HepG2 (cell line): Measurements from ENCODE around the gene ZNF644. TPM values are rescaled to one million over a fixed set of nuclear protein-coding genes. Genes with fewer than 3 reads are reported as not detected.

Source experiments
- ATF1 ChIP-seq: IDR thresholded peaks from 2 replicates; pipeline ENCODE4 v1.6.1; 2016; ENCODE audit warnings: mild to moderate bottlenecking, control low read depth
- BCL3 ChIP-seq: sonication (generic); formaldehyde crosslinking; IDR thresholded peaks from 2 replicates; pipeline ENCODE4 v1.5.1; 2020; ENCODE audit warnings: mild to moderate bottlenecking, missing genetic modification reagents, moderate library complexity
- ELF3 ChIP-seq: IDR thresholded peaks from 2 replicates; pipeline ENCODE4 v1.6.1; 2016; ENCODE audit warnings: missing genetic modification reagents, missing compliant biosample characterization
- FOXA1 ChIP-seq, 2 experiments: fragments of 450-650 bp in 1 of 2; sonication (generic) in 1 of 2; formaldehyde crosslinking in 1 of 2; IDR thresholded peaks; 2 replicates each; pipeline versions ENCODE4 v1.4.0 to v1.6.1; 2016 to 2020; ENCODE audit warnings: missing genetic modification reagents in 1 of 2
- GTF3A ChIP-seq: sonication (generic); formaldehyde crosslinking; conservative IDR thresholded peaks from 2 replicates; pipeline ENCODE4 v1.4.0; 2020; ENCODE audit warnings: mild to moderate bottlenecking, missing genetic modification reagents
- HNRNPK ChIP-seq: fragments of 200-400 bp; formaldehyde crosslinking; IDR thresholded peaks from 2 replicates; pipeline ENCODE4 v1.6.1; 2018; ENCODE audit warnings: low read length, low read depth, moderate library complexity, mild to moderate bottlenecking; ENCODE audit not compliant: poor library complexity, severe bottlenecking
- MIXL1 ChIP-seq: IDR thresholded peaks from 2 replicates; pipeline ENCODE4 v1.6.1; 2016
- NAIF1 ChIP-seq: sonication (generic); formaldehyde crosslinking; IDR thresholded peaks from 2 replicates; pipeline ENCODE4 v1.5.0; 2020; ENCODE audit warnings: mild to moderate bottlenecking, missing genetic modification reagents, borderline replicate concordance
- NCOR1 ChIP-seq: fragments of 200-600 bp; sonication (generic); IDR thresholded peaks from 2 replicates; pipeline ENCODE4 v1.7.0; 2017; ENCODE audit warnings: antibody characterized with exemption, low read length, borderline replicate concordance
- NR2F2 ChIP-seq: IDR thresholded peaks from 2 replicates; pipeline ENCODE4 v1.6.1; 2012; ENCODE audit warnings: low read depth, inconsistent platforms, borderline replicate concordance
- POLR2A ChIP-seq, 2 experiments: IDR thresholded peaks; 2 replicates each; pipeline ENCODE4 v1.6.1; 2011; ENCODE audit warnings: low read depth in 2 of 2, low read length in 2 of 2, mild to moderate bottlenecking in 1 of 2, moderate library complexity in 1 of 2; ENCODE audit not compliant: insufficient read depth in 1 of 2
- REST ChIP-seq, 2 experiments: IDR thresholded peaks; 2 replicates each; pipeline ENCODE4 v1.6.1; 2011 to 2012; ENCODE audit warnings: low read length in 2 of 2, borderline replicate concordance in 1 of 2, low read depth in 1 of 2, mild to moderate bottlenecking in 1 of 2, moderate library complexity in 1 of 2
- WIZ ChIP-seq: sonication (generic); formaldehyde crosslinking; IDR thresholded peaks from 2 replicates; pipeline ENCODE4 v1.5.1; 2020; ENCODE audit warnings: mild to moderate bottlenecking, missing genetic modification reagents
- YEATS2 ChIP-seq: sonication (generic); formaldehyde crosslinking; IDR thresholded peaks from 2 replicates; pipeline ENCODE4 v1.4.0; 2020; ENCODE audit warnings: missing genetic modification reagents, borderline replicate concordance
- ZBTB37 ChIP-seq: sonication (generic); formaldehyde crosslinking; IDR thresholded peaks from 2 replicates; pipeline ENCODE4 v1.4.0; 2020; ENCODE audit warnings: mild to moderate bottlenecking, missing genetic modification reagents
- ZFP82 ChIP-seq: sonication (generic); formaldehyde crosslinking; IDR thresholded peaks from 2 replicates; pipeline ENCODE4 v1.5.1; 2020; ENCODE audit warnings: mild to moderate bottlenecking, missing genetic modification reagents, borderline replicate concordance
- ZNF660 ChIP-seq: sonication (generic); formaldehyde crosslinking; IDR thresholded peaks from 2 replicates; pipeline ENCODE4 v1.5.1; 2020; ENCODE audit warnings: mild to moderate bottlenecking, low read depth, missing genetic modification reagents, borderline replicate concordance
- ZNF7 ChIP-seq: IDR thresholded peaks from 2 replicates; pipeline ENCODE4 v1.6.1; 2016; ENCODE audit warnings: missing biosample characterization, missing genetic modification reagents
- ZNF782 ChIP-seq: sonication (generic); formaldehyde crosslinking; IDR thresholded peaks from 2 replicates; pipeline ENCODE4 v1.4.0; 2020; ENCODE audit warnings: missing genetic modification reagents, mild to moderate bottlenecking, borderline replicate concordance
- polyA plus RNA-seq, 8 experiments: library from polyadenylated mRNA; depleted of rRNA in 3 of 8; stranded (reverse) in 7 of 8; unstranded in 1 of 8; fragments of >200 nt; fragmentation: Illumina TruSeq in 4 of 8; extraction: Trizol in 4 of 8; gene quantifications; 2 replicates each; pipeline versions ENCODE4 v1.2.1 to v1.2.3, GENCODE V29; 2011 to 2016; ENCODE audit warnings: low read depth in 4 of 8, missing spikeins in 1 of 8, mixed read lengths in 1 of 8; ENCODE audit not compliant: insufficient read depth in 1 of 8
- total RNA-seq, 5 experiments: library from RNA; depleted of rRNA; stranded (reverse); fragments of >200 nt; fragmentation: Illumina TruSeq; extraction: Trizol; gene quantifications; 2 replicates each; pipeline ENCODE4 v1.2.3, GENCODE V29; 2016; ENCODE audit warnings: low read depth in 1 of 5
- TF ChIP-seq, protein P1 (sequence below): IDR thresholded peaks from 2 replicates; pipeline ENCODE4 v1.4.0; 2020; ENCODE audit warnings: mild to moderate bottlenecking, missing genetic modification reagents
- TF ChIP-seq, protein P2 (sequence below): sonication (generic); formaldehyde crosslinking; IDR thresholded peaks from 2 replicates; pipeline ENCODE4 v1.4.0; 2020; ENCODE audit warnings: missing genetic modification reagents

ZNF644 gene
- total and polyA plus RNA-seq, 2 of the 13 experiments (the other 11 are each of a cell fraction or from before 2014, with no cell fraction given), result 17.7 to 51.7 TPM

- no peak for TF ChIP-seq NCOR1
- no peak for TF ChIP-seq ZNF7 (CRISPR knock-in tag)
- TF ChIP-seq ZBTB37 (CRISPR knock-in tag), result no peak
- no peak for TF ChIP-seq REST (IDR thresholded peaks at IDR 0.05; ENCODE audit: borderline replicate concordance in 1 of 2, low read depth in 1 of 2, low read length in 2 of 2)
- TF ChIP-seq ZFP82 (CRISPR knock-in tag), result no peak
- no peak for TF ChIP-seq NAIF1 (CRISPR knock-in tag)
- TF ChIP-seq ZNF660 (CRISPR knock-in tag), result no peak
- no peak for TF ChIP-seq ATF1
- TF ChIP-seq WIZ (CRISPR knock-in tag), result no peak
- TF ChIP-seq, protein P1, sequence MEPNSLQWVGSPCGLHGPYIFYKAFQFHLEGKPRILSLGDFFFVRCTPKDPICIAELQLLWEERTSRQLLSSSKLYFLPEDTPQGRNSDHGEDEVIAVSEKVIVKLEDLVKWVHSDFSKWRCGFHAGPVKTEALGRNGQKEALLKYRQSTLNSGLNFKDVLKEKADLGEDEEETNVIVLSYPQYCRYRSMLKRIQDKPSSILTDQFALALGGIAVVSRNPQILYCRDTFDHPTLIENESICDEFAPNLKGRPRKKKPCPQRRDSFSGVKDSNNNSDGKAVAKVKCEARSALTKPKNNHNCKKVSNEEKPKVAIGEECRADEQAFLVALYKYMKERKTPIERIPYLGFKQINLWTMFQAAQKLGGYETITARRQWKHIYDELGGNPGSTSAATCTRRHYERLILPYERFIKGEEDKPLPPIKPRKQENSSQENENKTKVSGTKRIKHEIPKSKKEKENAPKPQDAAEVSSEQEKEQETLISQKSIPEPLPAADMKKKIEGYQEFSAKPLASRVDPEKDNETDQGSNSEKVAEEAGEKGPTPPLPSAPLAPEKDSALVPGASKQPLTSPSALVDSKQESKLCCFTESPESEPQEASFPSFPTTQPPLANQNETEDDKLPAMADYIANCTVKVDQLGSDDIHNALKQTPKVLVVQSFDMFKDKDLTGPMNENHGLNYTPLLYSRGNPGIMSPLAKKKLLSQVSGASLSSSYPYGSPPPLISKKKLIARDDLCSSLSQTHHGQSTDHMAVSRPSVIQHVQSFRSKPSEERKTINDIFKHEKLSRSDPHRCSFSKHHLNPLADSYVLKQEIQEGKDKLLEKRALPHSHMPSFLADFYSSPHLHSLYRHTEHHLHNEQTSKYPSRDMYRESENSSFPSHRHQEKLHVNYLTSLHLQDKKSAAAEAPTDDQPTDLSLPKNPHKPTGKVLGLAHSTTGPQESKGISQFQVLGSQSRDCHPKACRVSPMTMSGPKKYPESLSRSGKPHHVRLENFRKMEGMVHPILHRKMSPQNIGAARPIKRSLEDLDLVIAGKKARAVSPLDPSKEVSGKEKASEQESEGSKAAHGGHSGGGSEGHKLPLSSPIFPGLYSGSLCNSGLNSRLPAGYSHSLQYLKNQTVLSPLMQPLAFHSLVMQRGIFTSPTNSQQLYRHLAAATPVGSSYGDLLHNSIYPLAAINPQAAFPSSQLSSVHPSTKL, result peak; percentile 89
- TF ChIP-seq POLR2A (IDR thresholded peaks at IDR 0.05; ENCODE audit: insufficient read depth in 1 of 2, low read depth in 2 of 2, low read length in 2 of 2), result no peak
- TF ChIP-seq, protein P2, sequence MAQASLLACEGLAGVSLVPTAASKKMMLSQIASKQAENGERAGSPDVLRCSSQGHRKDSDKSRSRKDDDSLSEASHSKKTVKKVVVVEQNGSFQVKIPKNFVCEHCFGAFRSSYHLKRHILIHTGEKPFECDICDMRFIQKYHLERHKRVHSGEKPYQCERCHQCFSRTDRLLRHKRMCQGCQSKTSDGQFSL, result no peak
- peak; percentile 25; the same call in 1 of the 2 replicates for TF ChIP-seq MIXL1 (CRISPR knock-in tag)
- TF ChIP-seq YEATS2, result no peak
- no peak for TF ChIP-seq ZNF782 (CRISPR knock-in tag)
- peak; percentile 48 for TF ChIP-seq ELF3 (CRISPR knock-in tag)
- no peak for TF ChIP-seq NR2F2
- no peak for TF ChIP-seq BCL3 (CRISPR knock-in tag)
- no peak for TF ChIP-seq FOXA1 (IDR thresholded peaks at IDR 0.05)
- 0 out of 2 replicates have a peak, but pooled peaks have one; percentile 13 for TF ChIP-seq FOXA1 (CRISPR knock-in tag; IDR thresholded peaks at IDR 0.05)
- TF ChIP-seq GTF3A, result no peak
- no peak for TF ChIP-seq HNRNPK
Measured at GRCh38 chr1:91026320-91026719, 4.5 kb upstream of the ZNF644 start (continued).
